Endothelial cell of hepatic sinusoid (primary cell): ENCODE results near the gene PITRM1.

Experiments used
- in situ Hi-C: cut with HindIII; loops from 2 replicates; pipeline ENCODE4 v1.10.0; 2017; ENCODE audit warnings: low sequenced_read_pairs

PITRM1 gene

GRCh38 chr10:3141351-3142005, 31.1 kb downstream of the PITRM1 start:
- in situ Hi-C loops = no loop called here

DNA sequence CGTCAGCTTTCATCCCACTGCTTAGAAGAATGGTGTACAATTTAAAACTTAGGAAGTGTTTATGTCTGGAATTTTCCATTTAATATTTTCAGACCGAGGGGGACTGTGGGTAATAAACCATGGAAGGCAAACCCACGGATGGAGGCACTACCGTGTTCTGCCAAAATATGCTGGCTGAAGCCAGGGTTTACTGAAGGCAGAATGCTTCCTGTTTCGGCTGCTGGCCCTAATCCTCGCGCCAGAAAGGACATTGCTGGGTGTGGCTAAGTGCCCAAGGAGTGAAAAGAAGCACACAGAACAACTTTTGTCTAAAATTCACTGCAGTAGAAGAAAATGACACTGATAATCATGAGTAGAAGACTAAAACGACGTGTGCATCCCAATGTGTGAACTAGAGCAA, 32.3 kb downstream of the PITRM1 start:
- in situ Hi-C loops = no loop called here

DNA sequence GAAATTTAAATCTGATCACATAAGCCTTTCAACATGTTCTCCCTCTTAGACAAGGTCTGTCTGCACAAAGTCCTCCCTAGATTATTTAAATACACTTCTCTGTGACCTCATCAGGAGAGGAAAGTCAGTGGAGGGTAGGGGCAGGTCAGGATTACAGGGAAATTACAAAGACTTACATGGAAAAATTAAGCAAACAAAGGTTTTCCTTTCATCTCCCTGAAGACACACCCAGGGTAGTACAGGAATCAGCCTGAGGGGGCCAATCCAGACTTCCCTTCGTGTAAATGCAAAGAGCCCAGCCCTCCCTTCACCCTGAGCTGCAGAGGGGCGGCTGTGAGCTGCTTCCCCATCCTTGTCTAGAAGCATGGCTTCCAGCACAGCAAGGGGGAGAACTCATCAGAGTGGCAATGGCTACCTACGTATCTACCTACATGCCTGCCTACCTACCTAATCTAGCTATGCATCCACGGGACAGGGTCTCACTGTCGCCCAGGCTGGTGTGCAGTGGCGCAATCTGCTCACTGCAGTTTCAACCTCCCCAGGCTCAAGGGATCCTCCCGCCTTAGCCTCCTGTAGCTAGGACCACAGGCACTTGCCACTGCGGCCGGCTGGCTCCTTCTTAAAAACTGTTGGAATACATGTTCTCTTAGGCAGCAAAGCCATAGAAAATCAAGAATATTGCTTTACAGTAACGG, 33.2 kb downstream of the PITRM1 start:
- in situ Hi-C loops = no loop called here

GRCh38 chr10:3137958-3138726, 34.4 kb downstream of the PITRM1 start:
- in situ Hi-C loops = no loop called here

GRCh38 chr10:3136763-3137611, 35.6 kb downstream of the PITRM1 start:
- in situ Hi-C loops = no loop called here

GRCh38 chr10:3136336-3136735, 36.2 kb downstream of the PITRM1 start:
- in situ Hi-C loops = no loop called here

DNA sequence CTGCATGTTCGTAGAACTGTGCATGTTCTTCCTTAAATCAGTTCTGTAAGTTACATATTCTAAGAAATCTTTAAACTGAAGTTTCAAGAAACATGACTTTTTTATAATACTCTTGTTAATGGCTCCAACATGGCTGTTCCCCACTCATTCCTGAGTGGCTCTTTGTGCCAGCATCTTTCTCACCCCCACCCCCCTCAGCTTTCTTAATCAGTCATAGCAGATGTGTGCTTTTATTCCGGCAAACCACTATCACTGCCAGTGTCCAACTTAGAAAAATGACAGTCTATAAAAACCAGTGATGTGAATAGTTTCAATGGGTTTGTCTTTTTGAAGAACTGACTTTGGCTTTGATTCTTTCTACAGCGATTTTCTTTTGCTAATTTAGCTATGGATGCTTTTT, 37.6 kb downstream of the PITRM1 start:
- in situ Hi-C loops = no loop called here

DNA sequence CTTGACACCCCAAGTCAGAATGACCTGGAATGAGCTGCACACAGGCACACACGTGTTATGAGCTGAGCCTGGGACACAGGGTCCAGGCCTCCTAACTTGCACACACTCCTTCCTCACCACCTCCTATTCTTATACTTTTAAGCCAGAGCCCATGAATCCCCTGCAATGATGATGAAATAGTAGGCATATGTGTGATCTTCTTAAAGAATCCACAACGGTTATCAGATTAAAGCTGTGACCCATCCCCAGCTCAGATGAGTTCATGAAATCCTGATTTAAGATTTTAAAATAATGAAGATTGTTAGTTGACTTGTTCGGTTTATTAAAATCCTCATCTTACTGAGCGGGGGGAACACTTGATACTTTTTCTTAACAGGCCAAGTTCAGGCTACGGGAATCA, 38.6 kb downstream of the PITRM1 start:
- in situ Hi-C loops = loop anchor here (5.0 kb wide), 1 partner anchor 42 kb away; no protein-coding TSS in a partner anchor

GRCh38 chr10:3132036-3133025, 40.3 kb downstream of the PITRM1 start:
- in situ Hi-C loops = loop anchor here (5.0 kb wide), 1 partner anchor 40 kb away; no protein-coding TSS in a partner anchor

- in situ Hi-C loops = loop anchor here (5.0 kb wide), 1 partner anchor 39 kb away; no protein-coding TSS in a partner anchor
These were observed 41.5 kb downstream of the PITRM1 start for GRCh38 chr10:3131098-3131497.

DNA sequence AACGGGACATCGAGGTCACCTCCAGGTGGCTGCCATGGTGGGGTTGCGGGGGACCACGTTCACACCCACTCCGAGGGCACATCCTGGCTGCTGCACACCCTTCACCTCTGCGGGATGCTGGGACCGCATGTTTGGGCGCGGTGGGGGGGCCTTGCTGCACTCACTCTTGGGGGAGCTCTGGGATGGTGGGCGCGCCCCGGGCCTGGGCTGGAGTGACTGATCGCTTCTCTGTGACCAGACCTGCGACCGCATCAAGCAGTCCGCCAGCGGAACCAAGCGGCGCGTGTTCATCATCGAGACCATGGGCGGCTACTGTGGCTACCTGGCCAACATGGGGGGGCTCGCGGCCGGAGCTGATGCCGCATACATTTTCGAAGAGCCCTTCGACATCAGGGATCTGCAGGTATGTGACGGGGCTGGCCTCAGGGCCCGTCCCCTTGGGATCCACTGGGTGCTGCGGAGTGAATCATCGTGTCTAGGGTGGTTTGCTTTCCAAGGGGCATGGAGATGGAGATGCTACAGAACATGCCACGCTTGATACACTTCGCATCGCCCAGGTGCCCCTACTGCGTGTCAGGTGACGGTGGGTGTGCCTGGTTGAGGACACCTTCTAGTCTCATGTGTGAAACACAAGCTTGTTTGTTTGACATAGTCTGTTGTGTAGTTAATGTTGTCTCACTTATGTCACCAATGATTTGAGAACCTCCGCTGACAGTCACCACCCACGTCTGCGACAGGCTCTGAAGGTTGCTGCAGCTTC, 42.8 kb downstream of the PITRM1 start:
- in situ Hi-C loops = loop anchor here (5.0 kb wide), 1 partner anchor 37 kb away; no protein-coding TSS in a partner anchor

DNA sequence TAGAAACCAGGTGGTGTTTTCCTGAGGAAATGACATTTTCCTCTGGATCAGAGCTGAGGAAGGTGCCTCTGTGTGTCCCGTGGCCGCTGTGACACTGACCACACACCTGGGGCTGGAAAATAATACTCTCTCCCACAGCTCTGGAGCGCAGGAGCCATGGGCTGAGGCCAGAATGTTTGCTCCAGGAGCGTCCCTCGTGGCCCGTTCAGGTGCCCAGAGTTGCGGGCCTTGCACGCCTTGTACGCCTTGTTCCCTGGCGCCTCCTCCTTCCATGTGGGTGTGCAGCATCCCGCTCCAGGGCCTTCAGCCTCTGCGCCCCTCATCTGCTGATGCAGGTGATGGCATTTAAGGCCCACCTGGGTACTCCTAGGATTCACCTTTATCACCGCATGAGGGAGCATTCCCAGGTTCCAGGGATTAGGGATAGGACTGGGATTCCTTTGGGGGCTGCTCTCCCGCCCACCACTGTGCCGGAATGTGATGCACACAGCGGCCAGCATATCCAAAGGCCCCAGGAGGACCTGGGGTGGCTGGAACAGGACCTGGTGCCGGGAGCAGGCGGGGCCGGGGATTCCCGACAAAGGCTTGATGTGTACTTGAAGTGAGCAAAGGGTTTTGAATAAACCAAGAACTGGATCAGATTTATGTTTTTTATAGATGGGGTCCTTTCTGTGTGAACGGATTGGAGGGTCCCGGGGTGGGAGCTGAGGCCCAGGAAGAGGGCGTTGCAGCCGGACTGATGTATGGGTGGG, 44.0 kb downstream of the PITRM1 start:
- in situ Hi-C loops = no loop called here

GRCh38 chr10:3127921-3128320, 44.7 kb downstream of the PITRM1 start:
- in situ Hi-C loops = no loop called here

DNA sequence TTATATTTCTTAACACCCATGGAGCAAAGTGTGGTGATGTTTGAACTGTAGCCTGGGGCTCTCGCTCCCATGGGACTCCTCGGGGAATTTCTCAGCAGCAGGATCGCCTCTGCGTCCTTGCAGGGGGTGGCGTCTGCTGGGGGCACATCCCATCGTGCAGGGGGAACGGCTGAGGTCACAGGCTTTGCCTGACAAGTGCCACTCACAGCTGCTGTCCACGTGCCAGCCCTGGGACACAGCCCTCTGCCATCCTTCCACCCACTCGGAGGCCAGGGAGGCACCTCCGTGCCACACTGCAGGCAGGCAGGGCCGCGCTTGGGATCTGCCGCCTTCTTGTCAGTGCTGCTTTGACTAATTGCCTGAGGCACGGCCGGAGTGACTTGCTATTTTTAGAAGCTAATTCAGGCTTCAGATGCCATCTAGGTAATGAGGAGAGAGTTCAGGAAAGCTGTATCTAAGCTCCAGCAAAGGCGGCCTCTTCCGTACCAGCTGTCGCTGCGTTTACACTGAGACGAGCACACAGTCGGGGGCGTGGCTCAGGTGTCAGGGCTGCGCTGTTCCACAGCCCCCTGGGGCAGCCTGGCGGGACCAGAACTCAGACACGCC, 45.7 kb downstream of the PITRM1 start:
- in situ Hi-C loops = no loop called here

DNA sequence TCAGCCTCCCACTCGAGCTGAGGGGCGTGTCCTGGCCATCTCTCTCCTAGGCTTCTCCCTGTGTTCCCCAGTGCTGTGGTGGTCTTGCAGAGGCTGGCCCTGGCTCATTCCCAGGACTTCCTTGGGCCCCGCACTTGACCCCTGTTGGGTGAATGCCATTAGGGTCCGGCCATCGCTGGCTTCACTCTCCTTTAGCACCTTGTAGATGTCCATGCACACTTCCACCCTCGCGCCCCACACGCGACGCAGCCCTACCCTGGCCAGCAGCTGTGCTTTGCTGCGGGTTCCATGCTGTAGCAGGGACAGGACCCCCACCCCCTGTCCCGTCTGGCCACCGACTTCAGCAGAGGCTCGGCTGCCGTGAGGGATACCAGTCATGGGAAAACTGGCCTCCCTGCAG, 46.3 kb downstream of the PITRM1 start:
- in situ Hi-C loops = no loop called here

DNA sequence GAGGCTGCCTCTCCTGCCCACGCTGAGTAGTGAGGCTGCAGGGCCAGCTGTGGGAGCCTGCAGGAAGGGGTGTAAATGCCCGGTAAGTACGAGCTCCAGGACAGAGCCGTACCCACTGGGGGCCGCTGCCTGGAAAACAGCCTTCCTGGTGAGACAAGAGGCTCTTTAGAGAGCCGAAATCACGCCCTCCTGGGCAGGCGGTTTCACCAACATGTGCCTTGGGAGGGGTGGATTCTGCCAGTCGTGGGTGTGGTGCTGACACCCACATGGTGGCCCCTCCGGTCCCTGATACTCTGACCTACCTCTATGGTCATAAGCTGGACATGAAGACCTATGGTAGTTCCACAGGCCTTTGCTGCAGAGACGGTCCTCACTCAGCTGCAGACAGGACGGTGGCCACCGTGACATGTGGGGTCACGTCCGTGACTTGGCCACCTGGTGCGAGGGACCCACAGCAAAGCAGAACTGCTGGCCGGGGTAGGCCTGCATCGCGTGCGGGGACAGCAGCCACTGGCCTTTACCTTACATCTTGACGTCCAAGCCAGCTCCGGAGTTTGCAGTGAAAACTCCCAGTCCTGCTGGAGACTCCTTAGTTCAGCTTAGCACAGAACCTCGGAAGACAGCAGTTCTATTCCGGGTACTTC, 46.9 kb downstream of the PITRM1 start:
- in situ Hi-C loops = no loop called here
